HEK293 (cell line): Measurements from ENCODE around the gene UCN2.
A peak's percentile ranks its signal among the peaks of the same experiment; 100 is the strongest.

Experiments used
- HOXC10 ChIP-seq: sonication (generic); formaldehyde crosslinking; IDR thresholded peaks from 2 replicates; pipeline ENCODE4 v1.8.1; 2023; ENCODE audit warnings: mild to moderate bottlenecking, missing genetic modification reagents
- IKZF3 ChIP-seq: fragments of 450-650 bp; IDR thresholded peaks from 2 replicates; pipeline ENCODE4 v1.5.0; 2018; ENCODE audit warnings: missing biosample characterization, mild to moderate bottlenecking, missing genetic modification characterization, moderate library complexity
- SP7 ChIP-seq: fragments of 450-650 bp; formaldehyde crosslinking; IDR thresholded peaks from 2 replicates; pipeline ENCODE4 v1.5.1; 2016; ENCODE audit warnings: missing biosample characterization, missing genetic modification characterization
- TSHZ1 ChIP-seq: fragments of 450-650 bp; formaldehyde crosslinking; IDR thresholded peaks from 2 replicates; pipeline ENCODE4 v1.5.1; 2016; ENCODE audit warnings: missing biosample characterization, missing genetic modification characterization, borderline replicate concordance
- ZBTB10 ChIP-seq: fragments of 450-650 bp; formaldehyde crosslinking; IDR thresholded peaks from 2 replicates; pipeline ENCODE4 v1.5.1; 2016; ENCODE audit warnings: missing biosample characterization, missing genetic modification characterization
- ZBTB21 ChIP-seq: fragments of 450-650 bp; formaldehyde crosslinking; IDR thresholded peaks from 2 replicates; pipeline ENCODE4 v1.5.1; 2017; ENCODE audit warnings: missing biosample characterization, missing genetic modification characterization
- ZBTB7A ChIP-seq: fragments of 450-650 bp; formaldehyde crosslinking; IDR thresholded peaks from 2 replicates; pipeline ENCODE4 v1.5.1; 2016; ENCODE audit warnings: low read depth, missing biosample characterization, missing genetic modification characterization
- ZIC2 ChIP-seq: fragments of 450-650 bp; formaldehyde crosslinking; IDR thresholded peaks from 2 replicates; pipeline ENCODE4 v1.5.1; 2016; ENCODE audit warnings: missing biosample characterization, missing genetic modification characterization
- ZNF133 ChIP-seq: fragments of 450-650 bp; formaldehyde crosslinking; IDR thresholded peaks from 2 replicates; pipeline ENCODE4 v1.5.1; 2016; ENCODE audit warnings: missing biosample characterization, missing genetic modification characterization
- ZNF146 ChIP-seq: fragments of 450-650 bp; formaldehyde crosslinking; IDR thresholded peaks from 2 replicates; pipeline ENCODE4 v1.5.1; 2016; ENCODE audit warnings: missing biosample characterization, missing genetic modification characterization
- ZNF26 ChIP-seq: fragments of 450-650 bp; formaldehyde crosslinking; IDR thresholded peaks from 2 replicates; pipeline ENCODE4 v1.5.1; 2016; ENCODE audit warnings: missing biosample characterization, missing genetic modification characterization
- ZNF335 ChIP-seq: fragments of 450-650 bp; formaldehyde crosslinking; conservative IDR thresholded peaks from 2 replicates; pipeline ENCODE4 v1.5.1; 2016; ENCODE audit warnings: missing biosample characterization, missing genetic modification characterization
- ZNF362 ChIP-seq: fragments of 450-650 bp; formaldehyde crosslinking; IDR thresholded peaks from 2 replicates; pipeline ENCODE4 v1.5.1; 2016; ENCODE audit warnings: missing biosample characterization, missing genetic modification characterization
- ZNF596 ChIP-seq: fragments of 450-650 bp; IDR thresholded peaks from 2 replicates; pipeline ENCODE4 v1.5.0; 2018; ENCODE audit warnings: missing biosample characterization, mild to moderate bottlenecking, missing genetic modification characterization, moderate library complexity
- ZNF645 ChIP-seq: fragments of 450-650 bp; formaldehyde crosslinking; IDR thresholded peaks from 2 replicates; pipeline ENCODE4; 2016; ENCODE audit warnings: missing biosample characterization, missing genetic modification characterization
- ZNF658 ChIP-seq: fragments of 450-650 bp; formaldehyde crosslinking; IDR thresholded peaks from 2 replicates; pipeline ENCODE4; 2016; ENCODE audit warnings: missing biosample characterization, missing genetic modification characterization
- ZNF670 ChIP-seq: fragments of 450-650 bp; formaldehyde crosslinking; IDR thresholded peaks from 2 replicates; pipeline ENCODE4 v1.5.1; 2016; ENCODE audit warnings: missing biosample characterization, missing genetic modification characterization, low read depth
- ZNF692 ChIP-seq: fragments of 450-650 bp; formaldehyde crosslinking; IDR thresholded peaks from 2 replicates; pipeline ENCODE4 v1.5.1; 2016; ENCODE audit warnings: missing biosample characterization, missing genetic modification characterization
- ZNF768 ChIP-seq: fragments of 450-650 bp; formaldehyde crosslinking; IDR thresholded peaks from 2 replicates; pipeline ENCODE4 v1.5.1; 2018; ENCODE audit warnings: missing biosample characterization, mild to moderate bottlenecking, missing genetic modification characterization
- ZNF777 ChIP-seq: fragments of 450-650 bp; formaldehyde crosslinking; IDR thresholded peaks from 2 replicates; pipeline ENCODE4 v1.5.1; 2017; ENCODE audit warnings: missing biosample characterization, missing genetic modification characterization, borderline replicate concordance
- ZNF843 ChIP-seq: fragments of 450-650 bp; formaldehyde crosslinking; IDR thresholded peaks from 2 replicates; pipeline ENCODE4 v1.5.1; 2016; ENCODE audit warnings: missing biosample characterization, missing genetic modification characterization
- ZSCAN5A ChIP-seq: fragments of 450-650 bp; formaldehyde crosslinking; IDR thresholded peaks from 2 replicates; pipeline ENCODE4 v1.5.1; 2016; ENCODE audit warnings: missing biosample characterization, missing genetic modification characterization
- TF ChIP-seq, protein P1 (sequence below): fragments of 450-650 bp; formaldehyde crosslinking; IDR thresholded peaks from 2 replicates; pipeline ENCODE4 v1.5.1; 2017; ENCODE audit warnings: missing biosample characterization, missing genetic modification characterization

UCN2 gene

DNA sequence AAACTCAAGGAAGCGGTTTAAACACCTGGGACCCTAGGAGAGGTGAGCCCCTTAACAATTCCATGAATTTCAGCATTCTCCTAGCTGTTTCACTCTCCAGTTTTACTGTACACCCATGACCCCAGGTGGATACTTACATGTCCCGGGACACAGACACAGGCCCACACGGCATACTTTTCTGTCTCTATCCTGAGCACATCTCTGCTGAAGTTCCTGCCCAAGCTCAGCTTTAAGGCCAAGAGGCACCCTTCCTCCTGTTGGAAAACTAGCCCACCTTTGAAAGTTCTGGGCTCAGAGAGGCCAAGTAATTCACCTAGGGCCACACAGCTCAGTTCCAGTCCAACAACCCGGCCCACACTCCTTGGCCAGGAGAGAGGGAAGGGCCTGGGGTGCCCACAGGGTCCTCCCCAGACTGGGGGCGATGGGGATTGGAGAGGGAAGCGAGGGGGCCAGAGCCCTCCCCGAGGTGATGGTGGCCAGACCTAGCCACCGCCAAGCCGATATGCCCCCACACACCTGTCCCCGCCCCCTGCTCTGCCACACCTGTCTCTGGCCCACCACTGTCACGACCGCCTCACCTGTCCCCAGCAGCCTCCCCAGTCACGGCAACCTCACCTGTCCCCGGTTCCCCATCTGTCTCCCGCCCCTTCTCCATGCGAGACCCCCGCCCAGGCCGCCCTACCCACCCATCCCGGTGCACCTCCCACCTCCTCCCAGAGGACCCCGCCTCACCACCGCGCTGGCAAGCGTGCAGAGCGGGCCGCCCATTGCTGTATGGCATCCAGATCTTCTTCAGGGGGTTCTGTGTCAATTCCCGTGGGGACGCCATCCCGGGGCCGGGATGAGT lies 7.4 kb downstream of the UCN2 start (continued):
- TF ChIP-seq TSHZ1 (tag by site-specific recombination) (no peak), ZIC2 (tag by site-specific recombination) (no peak), ZSCAN5A (tag by site-specific recombination) (no peak), IKZF3 (tag by site-specific recombination) (peak; percentile 31; the same call in 1 of the 2 replicates), ZNF596 (tag by site-specific recombination) (no peak), ZNF133 (no peak), ZNF843 (tag by site-specific recombination) (no peak), ZNF645 (no peak), ZNF146 (tag by site-specific recombination) (no peak), ZBTB10 (tag by site-specific recombination) (no peak), ZNF658 (tag by site-specific recombination) (no peak), ZNF692 (no peak), HOXC10 (CRISPR knock-in tag) (no peak), ZNF362 (tag by site-specific recombination) (no peak), SP7 (tag by site-specific recombination) (no peak), ZNF777 (tag by site-specific recombination) (0 out of 2 replicates have a peak, but pooled peaks have one; percentile 25), ZNF26 (tag by site-specific recombination) (no peak), ZNF670 (no peak), ZNF335 (tag by site-specific recombination) (no peak), ZNF768 (tag by site-specific recombination) (peak; percentile 69; the same call in 1 of the 2 replicates), ZBTB7A (tag by site-specific recombination) (peak; percentile 68; the same call in 1 of the 2 replicates), ZBTB21 (tag by site-specific recombination) (no peak)
- TF ChIP-seq, protein P1, sequence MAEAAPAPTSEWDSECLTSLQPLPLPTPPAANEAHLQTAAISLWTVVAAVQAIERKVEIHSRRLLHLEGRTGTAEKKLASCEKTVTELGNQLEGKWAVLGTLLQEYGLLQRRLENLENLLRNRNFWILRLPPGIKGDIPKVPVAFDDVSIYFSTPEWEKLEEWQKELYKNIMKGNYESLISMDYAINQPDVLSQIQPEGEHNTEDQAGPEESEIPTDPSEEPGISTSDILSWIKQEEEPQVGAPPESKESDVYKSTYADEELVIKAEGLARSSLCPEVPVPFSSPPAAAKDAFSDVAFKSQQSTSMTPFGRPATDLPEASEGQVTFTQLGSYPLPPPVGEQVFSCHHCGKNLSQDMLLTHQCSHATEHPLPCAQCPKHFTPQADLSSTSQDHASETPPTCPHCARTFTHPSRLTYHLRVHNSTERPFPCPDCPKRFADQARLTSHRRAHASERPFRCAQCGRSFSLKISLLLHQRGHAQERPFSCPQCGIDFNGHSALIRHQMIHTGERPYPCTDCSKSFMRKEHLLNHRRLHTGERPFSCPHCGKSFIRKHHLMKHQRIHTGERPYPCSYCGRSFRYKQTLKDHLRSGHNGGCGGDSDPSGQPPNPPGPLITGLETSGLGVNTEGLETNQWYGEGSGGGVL (tag by site-specific recombination), result peak; percentile 41; the same call in 1 of the 2 replicates
